ENCODE results near the gene P2RX7. TPM values are rescaled to one million over a fixed set of nuclear protein-coding genes. Genes with fewer than 3 reads are reported as not detected.

P2RX7 gene
- total RNA-seq, 1 donor from 2014 or later, result not detected

DNA sequence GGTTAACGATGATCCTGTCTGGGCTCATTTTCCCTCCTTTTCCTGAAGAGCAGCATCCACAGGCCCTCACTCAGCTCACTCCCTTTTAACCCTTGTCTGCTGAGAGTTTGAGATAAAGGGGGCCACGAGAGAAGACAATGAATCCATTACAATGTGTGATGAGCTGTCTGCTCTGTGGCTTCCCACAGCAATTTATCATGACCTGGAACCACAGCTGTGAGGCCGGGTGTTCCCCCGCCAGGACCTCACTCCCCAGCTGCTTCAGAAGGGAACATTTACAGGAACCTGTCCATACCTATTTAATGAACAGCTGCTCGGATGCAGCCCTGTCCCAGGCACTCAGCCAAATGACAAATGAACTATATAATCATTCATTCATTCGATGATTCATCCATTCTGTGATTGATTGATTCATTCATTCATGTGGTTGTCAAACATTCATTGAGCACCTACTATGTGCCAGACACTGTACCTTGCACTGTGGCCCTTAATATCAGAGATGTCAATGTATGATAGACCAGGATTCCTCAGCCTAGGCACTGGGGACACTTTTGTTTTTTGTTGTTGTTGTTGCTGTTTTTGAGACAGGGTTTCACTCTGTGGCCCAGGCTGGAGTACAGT, 18.5 kb upstream of the P2RX7 start:
- TF ChIP-seq, protein P1, sequence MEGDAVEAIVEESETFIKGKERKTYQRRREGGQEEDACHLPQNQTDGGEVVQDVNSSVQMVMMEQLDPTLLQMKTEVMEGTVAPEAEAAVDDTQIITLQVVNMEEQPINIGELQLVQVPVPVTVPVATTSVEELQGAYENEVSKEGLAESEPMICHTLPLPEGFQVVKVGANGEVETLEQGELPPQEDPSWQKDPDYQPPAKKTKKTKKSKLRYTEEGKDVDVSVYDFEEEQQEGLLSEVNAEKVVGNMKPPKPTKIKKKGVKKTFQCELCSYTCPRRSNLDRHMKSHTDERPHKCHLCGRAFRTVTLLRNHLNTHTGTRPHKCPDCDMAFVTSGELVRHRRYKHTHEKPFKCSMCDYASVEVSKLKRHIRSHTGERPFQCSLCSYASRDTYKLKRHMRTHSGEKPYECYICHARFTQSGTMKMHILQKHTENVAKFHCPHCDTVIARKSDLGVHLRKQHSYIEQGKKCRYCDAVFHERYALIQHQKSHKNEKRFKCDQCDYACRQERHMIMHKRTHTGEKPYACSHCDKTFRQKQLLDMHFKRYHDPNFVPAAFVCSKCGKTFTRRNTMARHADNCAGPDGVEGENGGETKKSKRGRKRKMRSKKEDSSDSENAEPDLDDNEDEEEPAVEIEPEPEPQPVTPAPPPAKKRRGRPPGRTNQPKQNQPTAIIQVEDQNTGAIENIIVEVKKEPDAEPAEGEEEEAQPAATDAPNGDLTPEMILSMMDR (IDR thresholded peaks at IDR 0.05; ENCODE audit: partially characterized antibody, unreplicated experiment), result no peak
- H3K27ac Mint-ChIP-seq (ENCODE audit: unreplicated experiment), result no peak overlapping the region
- no peaks in the 10 kb centered on the region for H3K4me1 Mint-ChIP-seq (ENCODE audit: low read depth, unreplicated experiment)
- peaks cover 2% of the 10 kb centered on the region for H3K27me3 Mint-ChIP-seq (ENCODE audit: unreplicated experiment)
- H3K36me3 Mint-ChIP-seq (ENCODE audit: unreplicated experiment), result no peaks in the 10 kb centered on the region
- no peak overlapping the region for H3K4me3 Mint-ChIP-seq (ENCODE audit: unreplicated experiment)
- peaks cover 1% of the 10 kb centered on the region for H3K9me3 Mint-ChIP-seq (ENCODE audit: unreplicated experiment)
- no peak for DNase-seq

- TF ChIP-seq, protein P1 (IDR thresholded peaks at IDR 0.05; ENCODE audit: partially characterized antibody, unreplicated experiment), result no peak
- H3K36me3 Mint-ChIP-seq (ENCODE audit: unreplicated experiment), result no peaks in the 10 kb centered on the region
- no peak for DNase-seq
- H3K27me3 Mint-ChIP-seq (ENCODE audit: unreplicated experiment), result peaks cover 3% of the 10 kb centered on the region
- no peaks in the 10 kb centered on the region for H3K4me1 Mint-ChIP-seq (ENCODE audit: low read depth, unreplicated experiment)
- H3K27ac Mint-ChIP-seq (ENCODE audit: unreplicated experiment), result no peak overlapping the region
- no peak overlapping the region for H3K4me3 Mint-ChIP-seq (ENCODE audit: unreplicated experiment)
- peaks cover 1% of the 10 kb centered on the region for H3K9me3 Mint-ChIP-seq (ENCODE audit: unreplicated experiment)
Measured at GRCh38 chr12:121114806-121115205, 17.9 kb upstream of the P2RX7 start.

GRCh38 chr12:121115530-121115929, 17.1 kb upstream of the P2RX7 start:
- peaks cover 1% of the 10 kb centered on the region for H3K9me3 Mint-ChIP-seq (ENCODE audit: unreplicated experiment)
- H3K4me3 Mint-ChIP-seq (ENCODE audit: unreplicated experiment), result no peak overlapping the region
- H3K27ac Mint-ChIP-seq (ENCODE audit: unreplicated experiment), result no peak overlapping the region
- H3K36me3 Mint-ChIP-seq (ENCODE audit: unreplicated experiment), result no peaks in the 10 kb centered on the region
- TF ChIP-seq, protein P1 (IDR thresholded peaks at IDR 0.05; ENCODE audit: partially characterized antibody, unreplicated experiment), result no peak
- H3K4me1 Mint-ChIP-seq (ENCODE audit: low read depth, unreplicated experiment), result no peaks in the 10 kb centered on the region
- no peak for DNase-seq
- H3K27me3 Mint-ChIP-seq (ENCODE audit: unreplicated experiment), result peaks cover 3% of the 10 kb centered on the region

- H3K4me1 Mint-ChIP-seq (ENCODE audit: low read depth, unreplicated experiment), result no peaks in the 10 kb centered on the region
- H3K27me3 Mint-ChIP-seq (ENCODE audit: unreplicated experiment), result peaks cover 6% of the 10 kb centered on the region
- TF ChIP-seq, protein P1 (IDR thresholded peaks at IDR 0.05; ENCODE audit: partially characterized antibody, unreplicated experiment), result no peak
- DNase-seq, result no peak
- no peak overlapping the region for H3K27ac Mint-ChIP-seq (ENCODE audit: unreplicated experiment)
- H3K4me3 Mint-ChIP-seq (ENCODE audit: unreplicated experiment), result no peak overlapping the region
- peaks cover 3% of the 10 kb centered on the region for H3K9me3 Mint-ChIP-seq (ENCODE audit: unreplicated experiment)
- H3K36me3 Mint-ChIP-seq (ENCODE audit: unreplicated experiment), result no peaks in the 10 kb centered on the region
Measured at GRCh38 chr12:121116318-121117225, 16.1 kb upstream of the P2RX7 start.
